GM12878 (cell line): ENCODE measurements around the gene BMAL2. TPM values are rescaled to one million over a fixed set of nuclear protein-coding genes. Genes with fewer than 3 reads are reported as not detected.

Experiments used
- ATAC-seq: fragments of 200-7000 bp; cut with Tn5 transposase; 3 replicates; pipeline ENCODE4 v1.9.1; 2020; ENCODE audit warnings: mild to moderate bottlenecking, moderate library complexity
- BruUV-seq: library from RNA; stranded (reverse); fragments of 400-500 nt; replicated peaks from 2 replicates; lab custom pipeline; 2021; lab: Mats Ljungman, UMichigan
- CTCF ChIA-PET: fragments of 300-600 bp; sonication (Branson Sonifier 250); formaldehyde crosslinking; extraction: SDS; loops from one replicate; lab custom pipeline; 2021; ENCODE audit warnings: inconsistent platforms; lab: Yijun Ruan, JAX
- POLR2A ChIA-PET: fragments of 350-600 bp; formaldehyde crosslinking; extraction: SDS; loops from one replicate; lab custom pipeline; 2021; ENCODE audit warnings: inconsistent platforms; lab: Charles Lee
- RAD21 ChIA-PET: fragments of 300-600 bp; sonication (Branson Sonifier 250); formaldehyde crosslinking; loops from one replicate; lab custom pipeline; 2023; ENCODE audit warnings: antibody characterized with exemption; ENCODE audit not compliant: unreplicated experiment; lab: Charles Lee
- SMC1A ChIA-PET: fragments of 300-600 bp; sonication (Branson Sonifier 250); formaldehyde crosslinking; loops from one replicate; lab custom pipeline; 2023; ENCODE audit not compliant: unreplicated experiment, uncharacterized antibody; lab: Charles Lee
- DNase-seq: peaks from one replicate; pipeline ENCODE4 v3.0.0-alpha.2; 2011; ENCODE audit warnings: low read depth, low spot score
- FAIRE-seq: peaks from 3 replicates; lab custom pipeline; 2011; peaks lifted over from hg19 to GRCh38; lab: Jason Lieb, UNC
- H2AFZ ChIP-seq: 2 replicates; pipeline ENCODE4 v1.6.0; 2011; ENCODE audit warnings: low read depth, low read length, control low read depth; ENCODE audit not compliant: control insufficient read depth
- H3K27ac ChIP-seq: 2 replicates; pipeline ENCODE4 v1.5.1; 2011; ENCODE audit warnings: control low read depth; ENCODE audit not compliant: control insufficient read depth, insufficient read depth
- H3K27me3 ChIP-seq, 2 experiments: replicated peaks in 1 of 2; 2 replicates each; pipeline versions ENCODE4 v1.6.0 to v1.6.1; 2011; ENCODE audit warnings: low read length in 1 of 2; ENCODE audit not compliant: control insufficient read depth in 2 of 2, insufficient read depth in 2 of 2
- H3K36me3 ChIP-seq, 2 experiments: 2 replicates each; pipeline ENCODE4 v1.5.1; 2011; ENCODE audit warnings: low read length in 1 of 2; ENCODE audit not compliant: control insufficient read depth in 2 of 2, insufficient read depth in 2 of 2
- H3K4me1 ChIP-seq: 2 replicates; pipeline ENCODE4 v1.6.1; 2011; ENCODE audit warnings: mild to moderate bottlenecking, low read length, moderate library complexity, mixed read lengths; ENCODE audit not compliant: control insufficient read depth, insufficient read depth
- H3K4me2 ChIP-seq: 2 replicates; pipeline ENCODE4 v1.6.0; 2011; ENCODE audit warnings: control low read depth; ENCODE audit not compliant: control insufficient read depth, insufficient read depth
- H3K4me3 ChIP-seq: fragments of 200-600 bp; sonication (generic); 2 replicates; pipeline ENCODE4 v1.5.1; 2016
- H3K79me2 ChIP-seq: 2 replicates; pipeline ENCODE4 v1.6.0; 2011; ENCODE audit warnings: low read length; ENCODE audit not compliant: control insufficient read depth, insufficient read depth
- H3K9ac ChIP-seq: 2 replicates; pipeline ENCODE4 v1.8.0; 2011; ENCODE audit warnings: low read length, control low read depth, mixed read lengths; ENCODE audit not compliant: control insufficient read depth, insufficient read depth
- H3K9me3 ChIP-seq: replicated peaks from 3 replicates; pipeline ENCODE4 v1.5.1; 2011; ENCODE audit warnings: mild to moderate bottlenecking, low read length; ENCODE audit not compliant: control insufficient read depth, insufficient read depth
- H4K20me1 ChIP-seq: 2 replicates; pipeline ENCODE4 v1.6.0; 2011; ENCODE audit not compliant: control insufficient read depth, insufficient read depth
- ATF2 ChIP-seq: IDR thresholded peaks from 2 replicates; pipeline ENCODE4 v1.6.1; 2012; ENCODE audit warnings: low read length, inconsistent platforms
- BHLHE40 ChIP-seq, 2 experiments: fragments of 450-650 bp in 1 of 2; IDR thresholded peaks; 2 replicates each; pipeline ENCODE4 v1.6.1; 2011 to 2017; ENCODE audit warnings: low read depth in 2 of 2, borderline replicate concordance in 1 of 2, improper control_type of control experiment in 1 of 2, low read length in 1 of 2, mild to moderate bottlenecking in 1 of 2
- CBX3 ChIP-seq: fragments of 200-600 bp; sonication (generic); IDR thresholded peaks from 2 replicates; pipeline ENCODE4 v1.6.1; 2016; ENCODE audit warnings: low read depth, borderline replicate concordance
- CBX5 ChIP-seq: sonication (generic); IDR thresholded peaks from 2 replicates; pipeline ENCODE4 v1.6.1; 2016; ENCODE audit warnings: low read depth, moderate library complexity, mild to moderate bottlenecking, inconsistent platforms
- EP300 ChIP-seq, 2 experiments: fragments of 150-350 bp in 1 of 2; IDR thresholded peaks; 2 replicates each; pipeline ENCODE4 v1.6.1; 2011 to 2012; ENCODE audit warnings: low read depth in 2 of 2, low read length in 2 of 2, borderline replicate concordance in 1 of 2, improper control_type of control experiment in 1 of 2, inconsistent platforms in 1 of 2; ENCODE audit not compliant: control insufficient read depth in 1 of 2
- HDAC6 ChIP-seq: fragments of 200-600 bp; sonication (generic); IDR thresholded peaks from one replicate; pipeline ENCODE4 v1.8.0; 2017; ENCODE audit warnings: antibody characterized with exemption; ENCODE audit not compliant: unreplicated experiment
- IKZF1 ChIP-seq: fragments of 450-650 bp; conservative IDR thresholded peaks from 2 replicates; pipeline ENCODE4 v1.6.1; 2017; ENCODE audit warnings: antibody characterized with exemption, mild to moderate bottlenecking
- MTA3 ChIP-seq: IDR thresholded peaks from 2 replicates; pipeline ENCODE4 v1.6.1; 2012; ENCODE audit warnings: low read length, inconsistent platforms, borderline replicate concordance
- MXI1 ChIP-seq: fragments of 150-350 bp; IDR thresholded peaks from 2 replicates; pipeline ENCODE4 v1.6.1; 2011; ENCODE audit warnings: low read depth, mild to moderate bottlenecking, inconsistent platforms, low read length, improper control_type of control experiment
- PAX8 ChIP-seq: fragments of 450-650 bp; IDR thresholded peaks from 2 replicates; pipeline ENCODE4 v1.6.1; 2017; ENCODE audit warnings: mild to moderate bottlenecking, moderate library complexity
- RAD21 ChIP-seq: IDR thresholded peaks from 2 replicates; pipeline ENCODE4 v1.6.1; 2011; ENCODE audit warnings: mild to moderate bottlenecking, low read depth, low read length, moderate library complexity; ENCODE audit not compliant: insufficient read depth
- RFX5 ChIP-seq: IDR thresholded peaks from 2 replicates; pipeline ENCODE4 v1.6.1; 2011; ENCODE audit warnings: low read depth, low read length, improper control_type of control experiment
- SPI1 ChIP-seq: IDR thresholded peaks from 2 replicates; pipeline ENCODE4 v1.6.1; 2011; ENCODE audit warnings: low read depth, mild to moderate bottlenecking, low read length, moderate library complexity, borderline replicate concordance; ENCODE audit not compliant: insufficient read depth
- TBL1XR1 ChIP-seq: IDR thresholded peaks from 2 replicates; pipeline ENCODE4 v1.6.1; 2012; ENCODE audit warnings: low read depth, low read length, improper control_type of control experiment
- TCF12 ChIP-seq: IDR thresholded peaks from 2 replicates; pipeline ENCODE4 v1.6.1; 2011; ENCODE audit warnings: low read depth, mild to moderate bottlenecking, low read length
- TCF3 ChIP-seq: IDR thresholded peaks from 2 replicates; pipeline ENCODE4 v1.6.1; 2012; ENCODE audit warnings: low read depth, mild to moderate bottlenecking, low read length, borderline replicate concordance; ENCODE audit not compliant: insufficient read depth
- ZBED1 ChIP-seq: IDR thresholded peaks from 2 replicates; pipeline ENCODE4 v1.6.1; 2016; ENCODE audit warnings: borderline replicate concordance
- ZNF217 ChIP-seq: fragments of 450-650 bp; IDR thresholded peaks from 2 replicates; pipeline ENCODE4 v1.6.1; 2017; ENCODE audit warnings: antibody characterized with exemption, mild to moderate bottlenecking
- WGBS: methylation state at CpG from one replicate; pipeline ENCODE4 v1.1.6; 2016; ENCODE audit warnings: low lambda C conversion rate; ENCODE audit not compliant: insufficient replicate concordance, insufficient coverage; ENCODE audit errors: missing lambda C conversion rate; 5-methylcytosine and 5-hydroxymethylcytosine counted together
- in situ Hi-C: fragments of 300-500 bp; cut with MboI; formaldehyde crosslinking; loops from 9 replicates; pipeline ENCODE4 v1.14.3; 2018; ENCODE audit warnings: mixed read lengths
- intact Hi-C: fragments of 100-400 bp; cut with micrococcal nuclease; formaldehyde crosslinking; loops from one replicate; pipeline ENCODE4 v1.14.2; 2022; ENCODE audit not compliant: unreplicated experiment
- polyA plus RNA-seq, 11 experiments: library from polyadenylated mRNA; depleted of rRNA in 4 of 11; unstranded in 6 of 11; stranded (reverse) in 5 of 11; fragments of >200 nt; fragmentation: Nextera tagmentation in 4 of 11; fragmentation: Illumina TruSeq in 1 of 11; extraction: Ambion mirVana in 4 of 11; extraction: Trizol in 1 of 11; gene quantifications; 1 replicate in 1 of 11; 2 replicates in 10 of 11; pipeline versions ENCODE4 v1.2.1 to v1.2.3, GENCODE V29; 2011 to 2016; ENCODE audit warnings: inconsistent platforms in 2 of 11, missing spikeins in 2 of 11, low read depth in 1 of 11
- total RNA-seq, 4 experiments: library from RNA; depleted of rRNA in 3 of 4; stranded (reverse); fragments of >200 nt in 3 of 4; fragmentation: Illumina TruSeq in 1 of 4; extraction: Trizol in 1 of 4; gene quantifications; 2 replicates each; pipeline versions ENCODE4 v1.2.1 to v1.2.3, GENCODE V29; 2013 to 2021
- TF ChIP-seq, protein P1 (sequence below): IDR thresholded peaks from 2 replicates; pipeline ENCODE4 v1.6.1; 2011; ENCODE audit warnings: mild to moderate bottlenecking, low read depth, low read length, moderate library complexity; ENCODE audit not compliant: insufficient replicate concordance

BMAL2 gene
- total and polyA plus RNA-seq, 10 of the 15 experiments (the other 5 are each of a cell fraction or from before 2014, with no cell fraction given): 7.9 to 53.6 (median 35.5) TPM

- intact Hi-C loops: no loop called here
- FAIRE-seq: no peak
Measured at GRCh38 chr12:27292718-27293117, 39.9 kb upstream of the BMAL2 start.

More at GRCh38 chr12:27292718-27293117, 39.9 kb upstream of the BMAL2 start:
- H3K4me2 ChIP-seq: no peak overlapping the region
- peaks cover 0 to 2% of the 10 kb centered on the region in 2 experiments; a peak in 1 of 4 replicates for H3K36me3 ChIP-seq
- H2AFZ ChIP-seq: no peak overlapping the region
- RAD21 ChIA-PET: interaction anchor here (0.6 to 15.9 kb wide), 3 partner anchors 11 to 72 kb away, joined by 3 to 215 read pairs (median 3); no protein-coding TSS in a partner anchor
- no peak overlapping the region for H3K9ac ChIP-seq
- H3K4me1 ChIP-seq: peaks cover 18% of the 10 kb centered on the region
- peaks cover 78% of the 10 kb centered on the region for H3K79me2 ChIP-seq
- no peak for TF ChIP-seq TCF3
- no peak for TF ChIP-seq HDAC6
- no peak for TF ChIP-seq TCF12
- no peak for TF ChIP-seq CBX5
- no peak for TF ChIP-seq ATF2
- TF ChIP-seq, protein P1, sequence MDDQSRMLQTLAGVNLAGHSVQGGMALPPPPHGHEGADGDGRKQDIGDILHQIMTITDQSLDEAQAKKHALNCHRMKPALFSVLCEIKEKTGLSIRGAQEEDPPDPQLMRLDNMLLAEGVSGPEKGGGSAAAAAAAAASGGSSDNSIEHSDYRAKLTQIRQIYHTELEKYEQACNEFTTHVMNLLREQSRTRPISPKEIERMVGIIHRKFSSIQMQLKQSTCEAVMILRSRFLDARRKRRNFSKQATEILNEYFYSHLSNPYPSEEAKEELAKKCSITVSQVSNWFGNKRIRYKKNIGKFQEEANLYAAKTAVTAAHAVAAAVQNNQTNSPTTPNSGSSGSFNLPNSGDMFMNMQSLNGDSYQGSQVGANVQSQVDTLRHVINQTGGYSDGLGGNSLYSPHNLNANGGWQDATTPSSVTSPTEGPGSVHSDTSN: no peak
- no peak for TF ChIP-seq BHLHE40 (IDR thresholded peaks at IDR 0.05; ENCODE audit: borderline replicate concordance in 1 of 2, low read depth in 2 of 2, low read length in 1 of 2)
- TF ChIP-seq IKZF1: no peak
- no peak for TF ChIP-seq MXI1
- no peak for TF ChIP-seq TBL1XR1
- TF ChIP-seq ZBED1: no peak
- TF ChIP-seq MTA3: no peak
- TF ChIP-seq RAD21: no peak
- TF ChIP-seq RFX5: no peak
- TF ChIP-seq SPI1: no peak
- TF ChIP-seq ZNF217: no peak
- no peak for TF ChIP-seq EP300 (IDR thresholded peaks at IDR 0.05; ENCODE audit: borderline replicate concordance in 1 of 2, control insufficient read depth in 1 of 2, low read depth in 2 of 2, low read length in 2 of 2)
- no peak for TF ChIP-seq CBX3
- TF ChIP-seq PAX8: no peak
- 96% methylated on average over 2 of the region's 2 CpGs for WGBS
- no peaks in the 10 kb centered on the region for H3K9me3 ChIP-seq
- no peak overlapping the region for H3K27ac ChIP-seq
- DNase-seq: no peak
- SMC1A ChIA-PET: interaction anchor here (0.9 to 16.5 kb wide), 8 partner anchors 11 to 279 kb away, joined by 3 to 491 read pairs (median 3); partner anchors contain the start of genes STK38L and TM7SF3
- CTCF ChIA-PET: interaction anchor here (1.0 to 1.8 kb wide), 2 partner anchors 13 to 32 kb away, joined by 3 to 10 read pairs; no protein-coding TSS in a partner anchor
- no peak overlapping the region for H3K4me3 ChIP-seq
- H3K27me3 ChIP-seq: no peaks in the 10 kb centered on the region
- H4K20me1 ChIP-seq: no peaks in the 10 kb centered on the region
- in situ Hi-C loops: no loop called here
- POLR2A ChIA-PET: no interaction called here
- no peak for ATAC-seq
- no TSS peak for BruUV-seq
